HTR-8/SVneo (cell line): ENCODE data around the gene P2RY1.
A peak's percentile ranks its signal among the peaks of the same experiment; 100 is the strongest.

Source experiments
- DNase-seq: peaks from one replicate; pipeline ENCODE4 v3.0.0; 2011; ENCODE audit warnings: low spot score, mixed read lengths; ENCODE audit not compliant: insufficient read length
- FAIRE-seq: peaks from 2 replicates; lab custom pipeline; 2011; peaks lifted over from hg19 to GRCh38; lab: Jason Lieb, UNC

P2RY1 gene, protein sequence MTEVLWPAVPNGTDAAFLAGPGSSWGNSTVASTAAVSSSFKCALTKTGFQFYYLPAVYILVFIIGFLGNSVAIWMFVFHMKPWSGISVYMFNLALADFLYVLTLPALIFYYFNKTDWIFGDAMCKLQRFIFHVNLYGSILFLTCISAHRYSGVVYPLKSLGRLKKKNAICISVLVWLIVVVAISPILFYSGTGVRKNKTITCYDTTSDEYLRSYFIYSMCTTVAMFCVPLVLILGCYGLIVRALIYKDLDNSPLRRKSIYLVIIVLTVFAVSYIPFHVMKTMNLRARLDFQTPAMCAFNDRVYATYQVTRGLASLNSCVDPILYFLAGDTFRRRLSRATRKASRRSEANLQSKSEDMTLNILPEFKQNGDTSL

DNA sequence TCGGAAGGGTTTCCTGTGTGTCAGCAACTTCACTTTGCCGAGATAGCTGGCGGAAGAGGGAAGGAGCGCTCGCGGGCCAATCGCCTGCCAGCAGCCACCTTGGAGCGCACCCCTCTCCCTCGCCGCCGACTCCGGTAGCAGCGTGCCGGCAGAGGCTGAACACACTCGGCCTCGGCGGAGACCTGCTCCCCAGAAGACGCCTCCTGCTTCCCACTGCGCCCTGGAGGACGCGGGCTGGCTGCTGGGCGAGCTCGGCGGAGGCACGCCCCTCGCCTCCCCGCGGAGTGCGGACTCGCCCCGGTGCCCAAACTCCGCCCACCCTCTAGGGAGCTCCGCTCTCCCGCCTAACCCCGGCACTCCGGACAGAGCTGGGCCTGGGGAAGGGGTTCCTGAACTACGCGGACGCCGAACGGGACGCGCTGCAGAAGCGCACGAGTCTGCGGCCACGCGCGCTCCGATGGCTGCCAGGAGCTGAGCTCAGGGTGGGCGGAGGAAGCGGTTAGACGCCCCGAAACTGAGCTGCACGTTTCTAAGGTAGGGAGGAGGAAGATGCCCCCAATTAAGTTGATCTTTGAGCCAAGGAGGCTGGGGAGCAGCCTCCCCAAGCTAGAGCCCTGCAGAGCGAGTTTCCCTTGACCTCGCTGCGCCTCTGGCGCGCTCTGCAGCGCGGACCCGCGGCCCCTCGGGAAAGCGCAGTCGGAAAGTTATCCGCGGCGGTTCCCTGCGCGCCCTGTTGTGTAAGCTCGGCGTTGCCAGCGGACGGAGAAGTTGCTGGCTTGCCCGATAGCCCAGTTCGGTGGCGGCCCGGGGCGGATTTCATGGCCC is at the start of gene P2RY1:
Gene P2RY1, plus strand, starts transcription at position 356 of the 825 bp plus-strand sequence. CDS start 652 bp downstream, outside the sequence.
- DNase-seq (peak; percentile 39), FAIRE-seq (peak; percentile 57)

- FAIRE-seq (no peak), DNase-seq (no peak)
These were observed 47.8 kb upstream of the P2RY1 start for GRCh38 chr3:152786977-152787681.

DNA sequence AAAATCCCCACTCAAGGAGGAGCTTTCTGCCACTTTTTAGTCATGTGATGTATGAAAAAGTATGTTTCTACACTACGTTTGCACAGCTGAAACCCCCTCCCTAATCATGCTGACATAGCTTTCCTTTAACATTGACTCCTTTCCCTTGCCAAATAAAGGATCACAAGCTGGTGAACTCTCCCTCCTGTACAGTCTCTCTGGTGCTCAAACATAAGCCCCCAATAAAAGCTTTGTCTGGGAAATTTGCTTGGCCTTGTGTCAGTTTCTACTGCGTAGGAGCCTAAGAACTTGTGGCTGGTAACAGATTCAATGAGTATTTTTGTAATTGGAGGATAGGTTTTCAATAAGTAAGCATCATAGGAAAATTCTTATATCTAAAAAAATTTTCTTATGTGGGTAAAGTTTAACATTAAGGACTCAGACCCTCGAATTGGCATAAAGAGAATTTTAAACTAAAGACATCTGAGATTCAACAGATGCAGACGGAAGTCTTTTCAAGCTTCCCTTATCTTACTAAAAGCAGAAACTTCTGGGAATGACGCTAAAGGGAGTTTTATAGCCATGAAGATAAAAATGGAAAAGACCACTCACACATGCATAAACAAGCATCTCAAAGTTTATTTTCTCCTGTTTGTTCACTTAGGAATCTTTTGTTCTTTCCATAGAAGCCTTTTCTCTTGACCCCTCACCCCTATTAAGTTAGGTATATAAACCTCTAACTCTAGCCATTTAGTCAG is 44.1 kb upstream of the P2RY1 start:
- DNase-seq, result no peak
- no peak for FAIRE-seq

DNA sequence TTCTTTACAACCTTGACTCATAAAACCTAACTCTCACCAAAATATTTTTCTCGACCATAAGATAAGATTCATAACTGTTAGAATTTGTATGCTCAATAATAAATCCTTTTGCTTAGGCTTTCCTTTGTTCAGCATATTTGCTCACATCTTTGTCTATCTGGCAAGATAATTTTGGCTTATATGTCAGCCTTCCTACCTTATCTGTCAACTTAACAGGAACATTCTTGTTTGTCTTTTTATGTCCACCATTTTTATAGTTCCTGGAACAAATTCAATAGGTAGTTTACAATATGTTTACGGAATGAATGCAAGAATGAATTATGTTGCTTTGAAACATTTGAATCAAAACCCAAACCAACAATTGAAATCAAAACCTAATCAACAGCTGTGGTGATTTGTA is 41.0 kb upstream of the P2RY1 start:
- DNase-seq, result no peak
- FAIRE-seq, result no peak

- DNase-seq, result no peak
- FAIRE-seq, result no peak
These were observed 37.0 kb upstream of the P2RY1 start for GRCh38 chr3:152797751-152798432.

- DNase-seq (no peak), FAIRE-seq (no peak)
These were observed 22.8 kb upstream of the P2RY1 start for GRCh38 chr3:152811974-152812760.

GRCh38 chr3:152817400-152817799 is 17.5 kb upstream of the P2RY1 start:
- no peak for FAIRE-seq
- no peak for DNase-seq

DNA sequence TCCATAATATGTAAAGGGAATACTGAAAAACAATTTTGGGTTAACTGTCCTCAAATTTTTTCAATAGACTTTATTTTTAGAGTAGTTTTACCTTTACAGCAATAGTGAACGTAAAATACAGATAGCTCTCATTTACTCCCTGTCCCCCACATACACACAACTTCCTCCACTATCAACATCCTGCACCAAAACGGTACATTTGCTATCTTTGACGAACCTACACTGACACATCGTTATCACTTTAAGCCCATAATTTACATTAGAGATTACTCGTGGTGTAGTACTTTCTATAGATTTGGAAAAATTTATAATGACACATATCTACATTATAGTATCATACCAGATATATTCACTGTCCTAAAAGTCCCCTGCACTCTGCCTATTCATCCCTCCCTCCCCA is 16.9 kb upstream of the P2RY1 start:
- DNase-seq (no peak), FAIRE-seq (no peak)

GRCh38 chr3:152823173-152823572 is 11.8 kb upstream of the P2RY1 start:
- DNase-seq (no peak), FAIRE-seq (no peak)

- DNase-seq (no peak), FAIRE-seq (no peak)
These were observed 11.2 kb upstream of the P2RY1 start for GRCh38 chr3:152823781-152824180.

DNA sequence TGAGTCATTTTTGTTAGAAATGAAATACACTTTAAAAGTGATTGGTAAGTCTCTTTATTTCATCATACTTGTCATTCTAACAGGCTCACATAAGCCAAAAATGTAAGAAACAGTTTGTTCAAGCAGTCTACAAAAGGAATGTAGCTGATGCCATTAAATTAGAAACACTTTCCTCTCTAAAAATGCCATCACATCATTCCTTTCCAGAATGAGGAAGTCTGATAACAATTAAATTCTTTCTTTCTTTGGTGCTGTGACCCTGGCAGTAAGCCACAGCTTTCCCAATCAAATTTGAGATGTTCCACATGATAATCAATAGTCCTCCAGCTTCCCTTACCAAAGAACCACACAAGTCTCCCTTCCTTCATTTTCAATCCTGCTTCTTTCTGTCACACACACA is 9.4 kb upstream of the P2RY1 start:
- no peak for FAIRE-seq
- DNase-seq, result no peak

DNA sequence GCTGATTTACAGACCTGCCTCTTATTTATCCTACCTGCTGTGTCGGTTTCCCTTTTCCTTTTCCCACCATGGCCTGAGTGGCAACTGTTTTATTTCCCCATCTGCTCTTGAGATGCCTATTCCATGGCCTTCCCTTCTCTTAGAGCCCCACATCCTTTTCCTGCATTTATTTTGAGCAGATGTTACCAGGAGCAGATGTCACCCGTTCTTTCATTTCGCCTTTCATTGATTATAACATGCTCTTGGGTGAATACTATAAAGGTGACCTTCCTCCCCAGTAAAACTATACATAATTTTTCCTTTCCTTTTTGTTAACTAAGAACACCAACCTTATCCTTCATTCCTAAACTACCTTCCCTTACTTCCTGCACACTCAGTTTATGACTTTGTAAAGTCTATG is 8.5 kb upstream of the P2RY1 start:
- no peak for DNase-seq
- FAIRE-seq, result no peak

- DNase-seq (no peak), FAIRE-seq (no peak)
These were observed 7.6 kb upstream of the P2RY1 start for GRCh38 chr3:152827313-152827712.

DNA sequence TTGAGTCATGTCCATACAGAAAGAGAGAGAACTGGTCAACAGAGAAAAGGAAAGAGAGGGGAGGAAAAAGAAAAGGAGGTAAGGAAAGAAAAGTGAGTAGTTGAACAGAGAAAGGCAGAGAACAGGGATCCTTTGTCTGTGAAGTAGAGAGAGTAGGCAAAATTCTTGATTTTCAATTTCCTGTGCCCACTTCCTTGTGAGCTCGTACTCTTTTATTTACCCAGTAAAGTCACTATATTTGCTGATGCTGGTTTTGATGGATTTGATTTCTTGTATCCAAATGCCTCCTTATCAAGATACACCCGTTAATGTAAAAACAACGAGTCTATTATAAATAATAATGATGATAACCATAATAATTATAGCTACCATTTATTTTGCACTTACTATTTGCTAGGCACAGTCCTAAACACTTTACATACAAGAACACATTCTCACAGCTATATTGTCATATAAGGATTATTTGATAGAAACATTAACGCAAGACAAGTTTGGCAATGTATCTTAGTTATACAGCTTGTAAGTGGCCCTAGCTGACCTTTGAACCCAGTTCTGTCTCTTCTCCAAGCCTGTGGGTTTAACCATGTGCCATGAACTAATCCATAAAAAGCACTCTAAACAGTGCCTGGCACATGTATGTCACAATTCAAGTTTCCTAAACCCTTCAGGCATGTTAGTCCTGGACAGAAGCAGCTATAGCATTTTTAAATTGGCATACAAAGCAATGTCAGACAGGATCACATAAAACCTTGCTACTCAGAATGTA is 6.7 kb upstream of the P2RY1 start:
- FAIRE-seq (no peak), DNase-seq (no peak)

GRCh38 chr3:152830245-152830644 is 4.7 kb upstream of the P2RY1 start:
- DNase-seq (no peak), FAIRE-seq (no peak)

- FAIRE-seq, result no peak
- no peak for DNase-seq
These were observed 2.9 kb upstream of the P2RY1 start for GRCh38 chr3:152832046-152832445.

DNA sequence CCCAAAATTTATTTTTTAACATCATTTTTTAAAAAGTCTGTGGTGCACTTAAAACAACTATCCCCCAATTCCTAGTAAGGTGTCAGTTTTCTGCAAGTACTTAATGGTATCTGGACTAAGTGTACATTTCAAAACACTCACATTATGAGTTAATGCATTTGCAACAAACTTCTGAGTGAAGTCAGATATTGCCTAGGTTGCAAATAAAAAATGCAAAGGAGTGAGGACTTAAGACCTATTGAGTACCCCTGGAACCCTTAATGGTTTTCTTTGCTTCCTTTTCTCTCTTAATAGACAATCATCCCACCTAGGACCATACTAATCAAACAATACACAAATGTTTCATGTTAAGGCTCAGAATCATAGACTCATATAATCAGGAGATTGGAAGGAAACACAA is 1.8 kb upstream of the P2RY1 start:
- DNase-seq, result no peak
- FAIRE-seq, result no peak

- no peak for FAIRE-seq
- no peak for DNase-seq
These were observed 648 bp upstream of the P2RY1 start for GRCh38 chr3:152834191-152834775.
